Upper lobe of left lung (tissue), 4 donors: ENCODE results near the gene C17orf75.
"Not testable (repeated sequence)": the region's sequence is repeated elsewhere in the genome, so short reads cannot be mapped to it uniquely, and the experiment has no call there.

Experiments
- EP300 ChIP-seq, 4 donors: sonication (generic); formaldehyde crosslinking; IDR thresholded peaks; one replicate each; pipeline ENCODE4 v1.5.1; 2017; ENCODE audit warnings: antibody characterized with exemption in 4 of 4, control low read depth in 2 of 4
- TF ChIP-seq, protein P1 (sequence below), 6 experiments: fragments of 450-650 bp in 4 of 6; fragments of 200-600 bp in 2 of 6; sonication (generic) in 2 of 6; IDR thresholded peaks; one replicate each; pipeline ENCODE4 v1.5.1; 2016 to 2019; ENCODE audit warnings: antibody characterized with exemption in 6 of 6

DNA sequence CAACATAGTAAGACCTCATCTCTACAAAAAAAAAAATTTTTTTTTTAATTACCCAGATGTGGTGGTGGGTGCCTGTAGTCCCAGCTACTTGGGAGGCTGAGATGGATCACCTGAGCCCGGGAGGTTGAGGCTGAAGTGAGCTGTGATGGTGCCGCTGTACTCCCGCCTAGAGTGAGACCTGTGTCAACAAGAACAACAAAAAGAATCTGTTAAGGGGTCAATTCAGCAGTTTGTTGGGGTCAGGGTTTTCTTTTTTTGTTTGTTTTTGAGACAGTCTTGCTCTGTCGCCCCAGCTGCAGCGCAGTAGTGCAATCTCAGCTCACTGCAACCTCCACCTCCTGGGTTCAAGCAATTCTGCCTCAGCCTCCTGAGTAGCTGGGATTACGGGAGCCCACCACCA is 21.9 kb downstream of the C17orf75 start:
- TF ChIP-seq, protein P1, sequence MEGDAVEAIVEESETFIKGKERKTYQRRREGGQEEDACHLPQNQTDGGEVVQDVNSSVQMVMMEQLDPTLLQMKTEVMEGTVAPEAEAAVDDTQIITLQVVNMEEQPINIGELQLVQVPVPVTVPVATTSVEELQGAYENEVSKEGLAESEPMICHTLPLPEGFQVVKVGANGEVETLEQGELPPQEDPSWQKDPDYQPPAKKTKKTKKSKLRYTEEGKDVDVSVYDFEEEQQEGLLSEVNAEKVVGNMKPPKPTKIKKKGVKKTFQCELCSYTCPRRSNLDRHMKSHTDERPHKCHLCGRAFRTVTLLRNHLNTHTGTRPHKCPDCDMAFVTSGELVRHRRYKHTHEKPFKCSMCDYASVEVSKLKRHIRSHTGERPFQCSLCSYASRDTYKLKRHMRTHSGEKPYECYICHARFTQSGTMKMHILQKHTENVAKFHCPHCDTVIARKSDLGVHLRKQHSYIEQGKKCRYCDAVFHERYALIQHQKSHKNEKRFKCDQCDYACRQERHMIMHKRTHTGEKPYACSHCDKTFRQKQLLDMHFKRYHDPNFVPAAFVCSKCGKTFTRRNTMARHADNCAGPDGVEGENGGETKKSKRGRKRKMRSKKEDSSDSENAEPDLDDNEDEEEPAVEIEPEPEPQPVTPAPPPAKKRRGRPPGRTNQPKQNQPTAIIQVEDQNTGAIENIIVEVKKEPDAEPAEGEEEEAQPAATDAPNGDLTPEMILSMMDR (IDR thresholded peaks at IDR 0.05), result not testable (repeated sequence)
- not testable (repeated sequence) for TF ChIP-seq EP300 (IDR thresholded peaks at IDR 0.05)
